ENCODE data around the gene DMRTC2.

DNA sequence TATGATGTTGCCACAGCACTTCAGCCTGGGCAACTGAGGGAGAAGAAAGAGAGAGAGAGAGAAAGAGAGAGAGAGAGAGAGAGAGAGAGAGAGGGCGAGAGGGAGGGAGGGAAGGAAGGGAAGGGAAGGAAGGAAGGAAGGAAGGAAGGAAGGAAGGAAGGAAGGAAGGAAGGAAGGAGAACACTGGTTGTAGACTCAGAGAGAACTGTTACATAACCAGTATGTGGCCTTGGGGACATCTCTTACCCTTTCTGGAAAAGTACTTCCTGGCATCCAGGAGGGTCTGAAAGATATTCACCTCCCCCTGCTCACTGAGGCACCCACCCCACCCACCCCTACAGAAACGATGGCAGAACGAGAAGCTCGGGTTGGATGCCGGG is 35.5 kb downstream of the DMRTC2 start:
- TF ChIP-seq, protein P1, sequence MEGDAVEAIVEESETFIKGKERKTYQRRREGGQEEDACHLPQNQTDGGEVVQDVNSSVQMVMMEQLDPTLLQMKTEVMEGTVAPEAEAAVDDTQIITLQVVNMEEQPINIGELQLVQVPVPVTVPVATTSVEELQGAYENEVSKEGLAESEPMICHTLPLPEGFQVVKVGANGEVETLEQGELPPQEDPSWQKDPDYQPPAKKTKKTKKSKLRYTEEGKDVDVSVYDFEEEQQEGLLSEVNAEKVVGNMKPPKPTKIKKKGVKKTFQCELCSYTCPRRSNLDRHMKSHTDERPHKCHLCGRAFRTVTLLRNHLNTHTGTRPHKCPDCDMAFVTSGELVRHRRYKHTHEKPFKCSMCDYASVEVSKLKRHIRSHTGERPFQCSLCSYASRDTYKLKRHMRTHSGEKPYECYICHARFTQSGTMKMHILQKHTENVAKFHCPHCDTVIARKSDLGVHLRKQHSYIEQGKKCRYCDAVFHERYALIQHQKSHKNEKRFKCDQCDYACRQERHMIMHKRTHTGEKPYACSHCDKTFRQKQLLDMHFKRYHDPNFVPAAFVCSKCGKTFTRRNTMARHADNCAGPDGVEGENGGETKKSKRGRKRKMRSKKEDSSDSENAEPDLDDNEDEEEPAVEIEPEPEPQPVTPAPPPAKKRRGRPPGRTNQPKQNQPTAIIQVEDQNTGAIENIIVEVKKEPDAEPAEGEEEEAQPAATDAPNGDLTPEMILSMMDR (IDR thresholded peaks at IDR 0.05): no peak
- no peak for TF ChIP-seq POLR2A (IDR thresholded peaks at IDR 0.05)
